Measurements from ENCODE around the gene POU2AF3.
A peak's percentile ranks its signal among the peaks of the same experiment; 100 is the strongest.

Gene POU2AF3

DNA sequence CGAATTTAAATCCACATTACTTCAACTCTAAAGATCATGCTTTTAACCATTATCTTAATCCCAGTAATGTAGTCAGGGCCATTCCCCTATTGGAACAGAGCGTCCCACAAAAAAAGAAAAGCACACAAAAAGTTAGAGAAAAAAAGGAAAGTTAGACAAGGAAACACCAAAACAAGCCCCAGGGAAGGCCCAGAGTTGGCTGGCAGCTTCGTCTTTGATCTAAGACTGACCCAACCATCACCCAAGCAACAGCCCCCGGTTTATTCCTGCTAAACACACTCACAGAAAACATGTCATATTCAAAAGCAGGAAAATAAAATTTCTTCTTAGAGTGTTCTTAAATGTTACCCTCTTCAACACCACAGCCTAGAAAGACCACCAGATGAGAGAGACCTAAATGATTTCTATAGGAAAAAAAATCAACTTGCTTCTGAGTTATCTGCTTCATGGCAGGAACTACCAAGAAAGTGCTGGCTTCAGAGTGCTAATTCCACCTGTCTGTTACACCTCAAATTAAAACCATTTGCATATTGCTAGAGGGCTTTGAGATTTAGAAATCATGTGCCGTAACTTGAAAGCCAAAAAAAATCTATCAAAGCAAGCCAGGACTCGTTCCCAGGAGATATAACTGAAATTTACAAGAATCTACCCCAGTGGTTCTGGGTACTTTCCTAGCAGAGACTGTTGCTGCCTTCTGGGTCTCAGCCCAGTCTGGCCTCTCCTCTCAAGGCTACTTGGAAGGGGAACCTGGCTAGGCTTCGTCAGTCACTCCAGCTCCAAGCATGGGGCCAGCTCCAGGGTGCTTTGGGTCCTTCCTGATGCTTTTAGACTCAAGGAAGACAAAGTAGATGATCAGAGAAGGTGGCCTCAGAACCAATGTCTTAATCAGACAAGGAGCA, 31.2 kb downstream of the POU2AF3 start:
- TF ChIP-seq, protein P1, sequence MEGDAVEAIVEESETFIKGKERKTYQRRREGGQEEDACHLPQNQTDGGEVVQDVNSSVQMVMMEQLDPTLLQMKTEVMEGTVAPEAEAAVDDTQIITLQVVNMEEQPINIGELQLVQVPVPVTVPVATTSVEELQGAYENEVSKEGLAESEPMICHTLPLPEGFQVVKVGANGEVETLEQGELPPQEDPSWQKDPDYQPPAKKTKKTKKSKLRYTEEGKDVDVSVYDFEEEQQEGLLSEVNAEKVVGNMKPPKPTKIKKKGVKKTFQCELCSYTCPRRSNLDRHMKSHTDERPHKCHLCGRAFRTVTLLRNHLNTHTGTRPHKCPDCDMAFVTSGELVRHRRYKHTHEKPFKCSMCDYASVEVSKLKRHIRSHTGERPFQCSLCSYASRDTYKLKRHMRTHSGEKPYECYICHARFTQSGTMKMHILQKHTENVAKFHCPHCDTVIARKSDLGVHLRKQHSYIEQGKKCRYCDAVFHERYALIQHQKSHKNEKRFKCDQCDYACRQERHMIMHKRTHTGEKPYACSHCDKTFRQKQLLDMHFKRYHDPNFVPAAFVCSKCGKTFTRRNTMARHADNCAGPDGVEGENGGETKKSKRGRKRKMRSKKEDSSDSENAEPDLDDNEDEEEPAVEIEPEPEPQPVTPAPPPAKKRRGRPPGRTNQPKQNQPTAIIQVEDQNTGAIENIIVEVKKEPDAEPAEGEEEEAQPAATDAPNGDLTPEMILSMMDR (conservative IDR thresholded peaks at IDR 0.05) = no peak
- no peak for TF ChIP-seq ZFX (IDR thresholded peaks at IDR 0.05)
- H3K27ac ChIP-seq = no peak overlapping the region

DNA sequence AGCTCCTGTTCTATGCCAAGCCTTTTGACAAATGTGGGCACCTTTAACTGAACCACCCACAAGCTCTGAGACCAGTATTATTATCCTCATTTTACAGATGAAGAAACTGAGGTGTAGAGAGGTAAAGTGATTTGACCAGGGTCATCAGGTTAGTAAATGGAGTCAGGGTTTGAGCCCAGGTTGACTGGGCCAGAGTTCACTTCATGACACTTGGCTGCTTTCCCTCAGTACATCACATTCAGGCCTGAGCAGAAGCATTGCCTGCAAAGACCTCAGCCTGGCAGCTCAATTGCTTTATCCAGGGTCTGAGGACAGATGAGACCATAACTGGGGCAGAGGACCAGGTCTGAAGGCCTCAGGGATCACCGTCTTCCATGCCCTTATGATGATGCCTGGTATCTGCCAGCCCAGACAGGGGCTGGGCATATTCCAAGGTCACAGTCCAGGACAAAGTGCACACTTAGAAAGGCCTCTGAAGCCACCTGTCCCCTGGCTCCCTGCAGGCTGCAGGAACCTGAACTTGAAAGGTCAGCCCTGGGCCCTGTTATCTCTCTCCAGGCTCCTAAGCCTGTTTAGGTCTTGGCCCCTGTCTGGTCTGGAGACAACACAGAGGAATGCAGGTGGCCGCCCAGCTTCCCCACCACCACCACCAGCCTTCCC, 32.0 kb downstream of the POU2AF3 start:
- H3K27ac ChIP-seq = no peak overlapping the region
- no peak for TF ChIP-seq ZFX (IDR thresholded peaks at IDR 0.05)
- TF ChIP-seq, protein P1 (conservative IDR thresholded peaks at IDR 0.05) = no peak

DNA sequence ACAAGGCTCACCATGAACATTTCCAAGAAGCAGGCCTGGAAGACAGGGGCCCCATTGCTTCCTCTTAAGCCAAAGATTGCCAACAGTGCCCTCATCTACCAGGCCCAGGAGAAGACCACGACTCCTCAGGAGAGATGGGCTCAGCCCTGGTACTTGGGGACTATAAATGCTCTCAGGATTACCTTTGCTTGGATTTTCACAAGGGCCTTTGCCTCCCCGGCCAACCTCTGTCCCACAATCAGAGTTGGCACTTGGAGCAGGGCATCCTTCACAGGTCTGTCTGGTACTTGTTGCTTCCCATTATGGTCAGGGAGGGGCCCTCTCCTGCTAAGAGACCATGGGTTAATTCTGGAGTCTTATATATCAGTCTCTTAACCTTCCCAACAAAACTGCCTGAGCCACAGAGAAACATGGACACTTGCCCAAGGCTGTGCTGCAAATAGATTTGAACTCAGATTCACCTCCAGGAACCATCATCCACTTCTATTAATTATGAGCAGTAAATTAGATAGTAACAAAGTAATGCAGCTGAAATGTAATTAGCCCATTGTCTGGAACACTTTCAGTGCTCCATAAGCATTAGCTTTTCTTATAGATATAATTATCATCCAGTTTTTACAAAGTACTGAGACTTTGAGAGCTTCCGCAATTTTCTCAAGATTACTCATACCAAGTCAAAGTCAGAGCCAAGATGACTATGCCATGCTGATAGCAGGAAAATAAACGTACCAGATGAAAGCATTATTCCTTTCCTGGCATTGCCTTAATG, 33.5 kb downstream of the POU2AF3 start:
- TF ChIP-seq, protein P1 (conservative IDR thresholded peaks at IDR 0.05) = no peak
- no peak for TF ChIP-seq ZFX (IDR thresholded peaks at IDR 0.05)

DNA sequence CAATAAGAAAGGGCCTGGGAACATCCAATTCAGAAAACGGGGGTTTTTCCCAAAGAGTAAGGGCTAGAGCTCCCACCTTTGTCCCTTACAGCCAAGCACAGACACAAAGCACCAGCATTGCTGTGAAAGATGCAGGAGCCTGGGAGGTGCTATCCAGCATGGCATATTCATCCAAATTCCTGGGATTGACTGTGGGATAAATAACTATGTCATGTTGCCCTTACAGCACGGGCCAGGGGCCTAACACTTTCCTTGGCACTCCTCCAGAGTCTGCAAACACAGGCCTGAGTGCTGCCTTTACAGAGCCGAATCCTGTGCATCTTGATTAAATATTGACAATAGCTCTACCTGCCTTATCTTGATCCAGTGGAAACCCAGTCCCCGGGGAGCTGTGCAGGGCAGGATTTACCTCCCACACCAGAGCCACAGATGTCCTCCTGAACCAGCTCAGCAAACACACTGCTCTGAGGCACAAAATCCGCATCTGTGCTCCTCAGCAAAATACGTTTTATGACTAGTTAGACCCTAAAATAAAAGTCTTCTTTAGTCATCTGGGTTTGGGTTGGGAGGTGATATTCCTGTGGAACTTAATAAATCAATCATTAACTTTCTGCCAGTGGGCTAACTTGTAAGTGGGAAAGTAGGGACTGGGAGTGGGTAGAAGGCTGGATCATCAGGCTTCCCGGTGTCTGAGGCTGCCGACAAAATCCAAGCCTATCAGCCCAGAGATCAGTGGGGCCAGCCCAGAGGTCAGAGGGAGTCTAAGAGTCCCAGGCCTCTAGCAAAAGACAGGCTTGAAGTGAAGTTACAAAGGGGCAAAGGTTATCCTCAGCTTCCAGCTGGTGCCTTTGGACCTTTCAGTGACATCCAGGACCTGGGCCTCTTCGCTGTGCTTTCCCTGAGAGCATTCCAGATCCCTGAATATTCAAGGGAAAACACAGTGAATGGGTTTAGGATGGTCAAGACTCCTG, 36.5 kb downstream of the POU2AF3 start:
- H3K27ac ChIP-seq = peak overlapping the region; percentile 96
- no peak for TF ChIP-seq ZFX (IDR thresholded peaks at IDR 0.05)
- TF ChIP-seq, protein P1 (conservative IDR thresholded peaks at IDR 0.05) = no peak

More for the DNA sequence above, 33.5 kb downstream of the POU2AF3 start:
- H3K27ac ChIP-seq = no peak overlapping the region

DNA sequence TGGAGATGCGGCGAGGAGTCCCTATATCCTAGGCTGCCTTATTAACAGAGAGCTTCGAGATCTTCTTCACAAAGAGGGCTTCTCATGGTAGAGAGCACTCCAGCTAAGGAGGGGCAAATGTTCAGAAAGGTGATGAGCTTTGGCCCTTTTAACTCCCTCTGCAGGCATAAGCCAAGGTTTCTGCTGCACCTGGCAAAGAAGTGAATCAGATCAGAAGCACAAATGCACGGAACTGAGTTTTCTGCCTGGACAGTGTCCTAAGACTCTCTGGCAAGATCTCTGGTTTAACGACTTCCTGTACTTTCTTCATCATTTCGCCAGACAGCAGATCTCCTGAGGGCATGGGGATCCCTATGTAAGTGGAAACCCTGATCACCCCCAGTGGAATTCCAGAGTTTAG, 37.2 kb downstream of the POU2AF3 start:
- TF ChIP-seq ZFX (IDR thresholded peaks at IDR 0.05) = no peak
- TF ChIP-seq, protein P1 (conservative IDR thresholded peaks at IDR 0.05) = no peak
- H3K27ac ChIP-seq = peak overlapping the region; percentile 96

DNA sequence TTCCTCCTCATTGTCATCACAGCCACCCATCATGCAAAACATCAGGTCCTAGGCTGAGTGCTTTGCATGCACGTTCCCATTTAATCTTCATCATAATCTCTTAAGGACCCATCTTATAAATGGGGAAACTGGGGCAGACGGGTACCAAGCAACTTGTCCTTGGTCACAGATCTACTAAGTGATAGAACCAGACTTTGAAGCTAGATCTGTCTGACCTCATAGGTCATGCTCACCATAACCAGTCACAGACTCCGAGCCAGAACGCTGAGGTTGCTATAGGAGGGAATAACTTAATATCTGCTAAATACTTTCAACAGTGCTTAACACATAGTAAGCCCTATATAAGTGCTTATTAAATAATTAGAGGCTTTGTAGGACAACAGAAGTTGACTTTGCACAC, 37.7 kb downstream of the POU2AF3 start:
- TF ChIP-seq ZFX (IDR thresholded peaks at IDR 0.05) = no peak
- TF ChIP-seq, protein P1 (conservative IDR thresholded peaks at IDR 0.05) = no peak
- peak overlapping the region; percentile 96 for H3K27ac ChIP-seq
